ENCODE results near the gene APMAP.
A peak's percentile ranks its signal among the peaks of the same experiment; 100 is the strongest.

Gene APMAP

GRCh38 chr20:25033924-25034300 lies 41.4 kb upstream of the APMAP start:
- H3K4me1 ChIP-seq (ENCODE audit: control insufficient read depth, insufficient read depth, low read length): peaks cover 7% of the 10 kb centered on the region
- ChIA-PET POLR2A (no interaction called here), CTCF (interaction anchor here (0.7 to 0.9 kb wide), 2 partner anchors 24 to 31 kb away, joined by 3 read pairs; no protein-coding TSS in a partner anchor)
- H3K9me3 ChIP-seq (ENCODE audit: control insufficient read depth, insufficient read depth, low read depth, low read length): no peaks in the 10 kb centered on the region
- H3K27ac ChIP-seq (ENCODE audit: extremely low read depth, low read depth, low read length): no peak overlapping the region
- no peak for TF ChIP-seq ZBTB44 (tag by site-specific recombination; IDR thresholded peaks at IDR 0.05)
- TF ChIP-seq ZSCAN23 (tag by site-specific recombination; IDR thresholded peaks at IDR 0.05): no peak
- TF ChIP-seq ZNF223 (tag by site-specific recombination; IDR thresholded peaks at IDR 0.05): no peak
- no peak for TF ChIP-seq ZNF701 (tag by site-specific recombination; IDR thresholded peaks at IDR 0.05)
- no peak for TF ChIP-seq ZNF335 (tag by site-specific recombination; conservative IDR thresholded peaks at IDR 0.05)
- no peak for TF ChIP-seq HOXA7 (CRISPR knock-in tag; IDR thresholded peaks at IDR 0.05; ENCODE audit: borderline replicate concordance)
- TF ChIP-seq GLI2 (tag by site-specific recombination; IDR thresholded peaks at IDR 0.05; ENCODE audit: borderline replicate concordance, low read depth): no peak
- no peak for TF ChIP-seq KLF10 (tag by site-specific recombination; IDR thresholded peaks at IDR 0.05)
- no peak for TF ChIP-seq ZNF776 (tag by site-specific recombination; IDR thresholded peaks at IDR 0.05; ENCODE audit: borderline replicate concordance)
- no peak for TF ChIP-seq ZNF184 (tag by site-specific recombination; IDR thresholded peaks at IDR 0.05)
- no peak for TF ChIP-seq ZNF580 (tag by site-specific recombination; IDR thresholded peaks at IDR 0.05)
- TF ChIP-seq BCL11A (tag by site-specific recombination; IDR thresholded peaks at IDR 0.05; ENCODE audit: low read depth): no peak
- no peak for TF ChIP-seq SP7 (tag by site-specific recombination; IDR thresholded peaks at IDR 0.05)
- TF ChIP-seq ZNF837 (tag by site-specific recombination; IDR thresholded peaks at IDR 0.05): no peak
- no peak for TF ChIP-seq ZNF248 (tag by site-specific recombination; IDR thresholded peaks at IDR 0.05)
- TF ChIP-seq ZNF624 (tag by site-specific recombination; IDR thresholded peaks at IDR 0.05): no peak
- TF ChIP-seq ZNF433 (tag by site-specific recombination; IDR thresholded peaks at IDR 0.05; ENCODE audit: low read depth): no peak
- TF ChIP-seq ZNF350 (tag by site-specific recombination; IDR thresholded peaks at IDR 0.05): no peak
- peaks cover 0 to 3% of the 10 kb centered on the region in 2 experiments; a peak in 1 of 3 replicates for H3K36me3 ChIP-seq (ENCODE audit: control insufficient read depth in 2 of 2, insufficient read depth in 1 of 2, low read length in 2 of 2)
- no peak overlapping the region for H3K4me3 ChIP-seq (ENCODE audit: low read depth, low read length)

GRCh38 chr20:25033265-25033923 lies 40.8 kb upstream of the APMAP start:
- ChIA-PET CTCF (interaction anchor here (0.7 to 0.9 kb wide), 2 partner anchors 24 to 32 kb away, joined by 3 read pairs; no protein-coding TSS in a partner anchor), POLR2A (no interaction called here)
- H3K4me1 ChIP-seq (ENCODE audit: control insufficient read depth, insufficient read depth, low read length): peaks cover 7% of the 10 kb centered on the region
- H3K4me3 ChIP-seq (ENCODE audit: low read depth, low read length): no peak overlapping the region
- no peak overlapping the region for H3K27ac ChIP-seq (ENCODE audit: extremely low read depth, low read depth, low read length)
- TF ChIP-seq ZNF239 (tag by site-specific recombination; IDR thresholded peaks at IDR 0.05) (peak; percentile 92), ZSCAN23 (tag by site-specific recombination; IDR thresholded peaks at IDR 0.05) (no peak), ZNF341 (tag by site-specific recombination; IDR thresholded peaks at IDR 0.05; ENCODE audit: low read depth) (peak; percentile 27; the same call in 1 of the 2 replicates), ZNF37A (tag by site-specific recombination; IDR thresholded peaks at IDR 0.05) (no peak), ZNF16 (tag by site-specific recombination; IDR thresholded peaks at IDR 0.05; ENCODE audit: low read depth) (no peak), ZNF654 (tag by site-specific recombination; IDR thresholded peaks at IDR 0.05; ENCODE audit: low read depth) (no peak), ZNF585B (tag by site-specific recombination; IDR thresholded peaks at IDR 0.05) (no peak), ZNF391 (tag by site-specific recombination; IDR thresholded peaks at IDR 0.05; ENCODE audit: borderline replicate concordance, low read depth) (no peak)
- peaks cover 0 to 3% of the 10 kb centered on the region in 2 experiments; a peak in 1 of 3 replicates for H3K36me3 ChIP-seq (ENCODE audit: control insufficient read depth in 2 of 2, insufficient read depth in 1 of 2, low read length in 2 of 2)
- H3K9me3 ChIP-seq (ENCODE audit: control insufficient read depth, insufficient read depth, low read depth, low read length): no peaks in the 10 kb centered on the region

All from HEK293 (cell line).